CD14-positive monocyte (primary cell): ENCODE measurements around the gene IGF1R. TPM values are rescaled to one million over a fixed set of nuclear protein-coding genes. Genes with fewer than 3 reads are reported as not detected.

Source experiments
- DNase-seq, 3 donors: peaks; one replicate each; pipeline ENCODE4 v3.0.0-alpha.2; 2011 to 2022
- H2AFZ ChIP-seq: 2 replicates; pipeline ENCODE4 v1.6.0; 2012; ENCODE audit warnings: mild to moderate bottlenecking, low read depth, low read length, inconsistent platforms; ENCODE audit not compliant: insufficient read depth, poor library complexity, severe bottlenecking
- H3K27ac ChIP-seq, 2 donors: 1 replicate in 1 of 2; 2 replicates in 1 of 2; pipeline ENCODE4 v1.5.1; 2012 to 2013; ENCODE audit warnings: low read length in 2 of 2, control low read depth in 1 of 2, inconsistent platforms in 1 of 2, low read depth in 1 of 2, mild to moderate bottlenecking in 1 of 2
- H3K27me3 ChIP-seq, 2 donors: one replicate each; pipeline versions ENCODE4 v1.6.0 to v1.6.1; 2011 to 2013; ENCODE audit warnings: low read length in 2 of 2; ENCODE audit not compliant: control insufficient read depth in 2 of 2, insufficient read depth in 2 of 2
- H3K36me3 ChIP-seq, 2 donors: replicated peaks in 1 of 2; 1 replicate in 1 of 2; 2 replicates in 1 of 2; pipeline versions ENCODE4 v1.5.1 to v1.6.1; 2012 to 2013; ENCODE audit warnings: low read length in 2 of 2, control low read depth in 1 of 2, inconsistent platforms in 1 of 2, mild to moderate bottlenecking in 1 of 2; ENCODE audit not compliant: insufficient read depth in 2 of 2, control insufficient read depth in 1 of 2
- H3K4me1 ChIP-seq, 2 donors: 1 replicate in 1 of 2; 2 replicates in 1 of 2; pipeline versions ENCODE4 v1.5.1 to v1.6.1; 2012 to 2013; ENCODE audit warnings: low read length in 2 of 2, control low read depth in 1 of 2, inconsistent platforms in 1 of 2, mild to moderate bottlenecking in 1 of 2, moderate library complexity in 1 of 2; ENCODE audit not compliant: insufficient read depth in 2 of 2, control insufficient read depth in 1 of 2
- H3K4me2 ChIP-seq: replicated peaks from 2 replicates; pipeline ENCODE3; 2012; ENCODE audit warnings: low read length, moderate library complexity, mild to moderate bottlenecking; ENCODE audit not compliant: poor library complexity, severe bottlenecking; ENCODE audit errors: extremely low read depth
- H3K4me3 ChIP-seq, 3 experiments: fragments of 200-600 bp in 1 of 3; sonication (generic) in 1 of 3; replicated peaks in 1 of 3; 1 replicate in 2 of 3; 2 replicates in 1 of 3; pipeline ENCODE4 v1.5.1; 2011 to 2013; ENCODE audit warnings: low read length in 3 of 3, mild to moderate bottlenecking in 3 of 3, control low read depth in 2 of 3, low read depth in 2 of 3, inconsistent platforms in 1 of 3, moderate library complexity in 1 of 3
- H3K79me2 ChIP-seq: 2 replicates; pipeline ENCODE4 v1.6.0; 2012; ENCODE audit warnings: mild to moderate bottlenecking, control low read depth, inconsistent platforms, low read length, moderate library complexity; ENCODE audit not compliant: insufficient read depth
- H3K9ac ChIP-seq: 2 replicates; pipeline ENCODE4 v1.6.0; 2017; ENCODE audit warnings: low read length, mild to moderate bottlenecking; ENCODE audit not compliant: insufficient read depth, poor library complexity, severe bottlenecking
- H3K9me3 ChIP-seq, 2 donors: replicated peaks in 1 of 2; 1 replicate in 1 of 2; 2 replicates in 1 of 2; pipeline versions ENCODE4 v1.5.1 to v1.6.1; 2012 to 2013; ENCODE audit warnings: low read length in 2 of 2, control low read depth in 1 of 2; ENCODE audit not compliant: control insufficient read depth in 1 of 2, insufficient read depth in 1 of 2
- H4K20me1 ChIP-seq: 2 replicates; pipeline ENCODE4 v1.6.0; 2012; ENCODE audit warnings: mild to moderate bottlenecking, low read length, control low read depth, moderate library complexity; ENCODE audit not compliant: insufficient read depth
- H3K27ac Mint-ChIP-seq, 7 donors: one replicate each; pipeline ENCODE4 v1.8.0; 2020; ENCODE audit warnings: mild to moderate bottlenecking in 7 of 7, mixed read lengths in 7 of 7, moderate library complexity in 6 of 7, inconsistent platforms in 2 of 7
- H3K27me3 Mint-ChIP-seq, 3 donors: one replicate each; pipeline ENCODE4 v1.8.0; 2021 to 2022; ENCODE audit warnings: low read depth in 3 of 3, mild to moderate bottlenecking in 3 of 3, mixed read lengths in 3 of 3, moderate library complexity in 3 of 3, inconsistent platforms in 1 of 3
- H3K36me3 Mint-ChIP-seq, 2 donors: one replicate each; pipeline ENCODE4 v1.8.0; 2020; ENCODE audit warnings: mixed read lengths in 2 of 2, inconsistent platforms in 1 of 2, mild to moderate bottlenecking in 1 of 2
- H3K4me1 Mint-ChIP-seq: one replicate; pipeline ENCODE4 v1.8.0; 2020; ENCODE audit warnings: mild to moderate bottlenecking, mixed read lengths
- H3K4me3 Mint-ChIP-seq, 2 donors: one replicate each; pipeline ENCODE4 v1.8.0; 2020; ENCODE audit warnings: mild to moderate bottlenecking in 2 of 2, mixed read lengths in 2 of 2, moderate library complexity in 1 of 2
- H3K9me3 Mint-ChIP-seq, 7 donors: one replicate each; pipeline ENCODE4 v1.8.0; 2020 to 2022; ENCODE audit warnings: mixed read lengths in 7 of 7, mild to moderate bottlenecking in 6 of 7, moderate library complexity in 6 of 7, inconsistent platforms in 2 of 7
- WGBS: methylation state at CpG from one replicate; pipeline ENCODE4 v1.1.5; 2013; ENCODE audit warnings: missing lambda C conversion rate; ENCODE audit not compliant: insufficient coverage; 5-methylcytosine and 5-hydroxymethylcytosine counted together
- intact Hi-C, 2 donors: fragments of 100-400 bp; cut with micrococcal nuclease; formaldehyde crosslinking; loops; one replicate each; pipeline versions ENCODE4 v1.15.0 to v1.15.1; 2023
- polyA plus RNA-seq, 3 donors: library from polyadenylated mRNA; depleted of rRNA in 1 of 3; unstranded in 2 of 3; stranded (reverse) in 1 of 3; fragments of 300-500 nt in 2 of 3; fragments of >200 nt in 1 of 3; fragmentation: Illumina TruSeq in 2 of 3; gene quantifications; 1 replicate in 2 of 3; 2 replicates in 1 of 3; pipeline ENCODE4 v1.2.3, GENCODE V29; 2012 to 2021
- TF ChIP-seq, protein P1 (sequence below): fragments of 200-600 bp; IDR thresholded peaks from one replicate; pipeline ENCODE4 v1.8.0; 2022; ENCODE audit warnings: antibody characterized with exemption, mild to moderate bottlenecking

IGF1R gene
- polyA plus RNA-seq, 3 donors: 0.35 to 4.9 (median 0.67) TPM

DNA sequence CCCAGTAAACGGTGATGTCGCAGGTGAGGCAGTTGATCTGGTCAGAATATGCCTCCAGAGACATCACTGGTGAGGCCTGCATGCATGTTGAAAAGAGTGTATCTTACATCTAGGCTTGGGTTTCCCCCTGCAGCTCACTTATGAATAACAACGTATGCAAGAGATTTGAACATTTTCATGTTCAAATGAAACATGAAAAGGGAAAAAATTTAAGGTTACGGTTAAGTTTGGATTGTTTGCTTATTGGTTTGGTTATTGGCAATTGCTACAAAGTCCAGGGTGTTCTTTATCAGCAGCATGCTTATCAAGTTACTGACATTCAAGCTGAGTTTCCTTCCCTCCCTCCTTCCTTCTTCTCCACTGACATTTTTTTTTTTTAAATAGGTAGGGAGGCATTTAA lies 123.2 kb downstream of the IGF1R start:
- H3K27ac Mint-ChIP-seq: no peak overlapping the region
- no peaks in the 10 kb centered on the region for H3K36me3 Mint-ChIP-seq
- H3K4me3 ChIP-seq: no peak overlapping the region
- H3K36me3 ChIP-seq: no peaks in the 10 kb centered on the region
- no peak overlapping the region for H3K4me2 ChIP-seq
- no peak overlapping the region for H2AFZ ChIP-seq
- intact Hi-C loops: no loop called here
- DNase-seq: no peak
- no peak overlapping the region for H3K4me3 Mint-ChIP-seq
- H3K9ac ChIP-seq: no peak overlapping the region
- H3K4me1 Mint-ChIP-seq: peaks cover 12% of the 10 kb centered on the region
- H3K27me3 ChIP-seq: no peaks in the 10 kb centered on the region
- H3K4me1 ChIP-seq: peaks cover 3 to 5% of the 10 kb centered on the region in 2 donors
- H3K27ac ChIP-seq: no peak overlapping the region
- WGBS: 75% methylated on average over 2 of the region's 4 CpGs
- H3K9me3 ChIP-seq: no peaks in the 10 kb centered on the region
- peaks cover 63% of the 10 kb centered on the region for H4K20me1 ChIP-seq
- TF ChIP-seq, protein P1, sequence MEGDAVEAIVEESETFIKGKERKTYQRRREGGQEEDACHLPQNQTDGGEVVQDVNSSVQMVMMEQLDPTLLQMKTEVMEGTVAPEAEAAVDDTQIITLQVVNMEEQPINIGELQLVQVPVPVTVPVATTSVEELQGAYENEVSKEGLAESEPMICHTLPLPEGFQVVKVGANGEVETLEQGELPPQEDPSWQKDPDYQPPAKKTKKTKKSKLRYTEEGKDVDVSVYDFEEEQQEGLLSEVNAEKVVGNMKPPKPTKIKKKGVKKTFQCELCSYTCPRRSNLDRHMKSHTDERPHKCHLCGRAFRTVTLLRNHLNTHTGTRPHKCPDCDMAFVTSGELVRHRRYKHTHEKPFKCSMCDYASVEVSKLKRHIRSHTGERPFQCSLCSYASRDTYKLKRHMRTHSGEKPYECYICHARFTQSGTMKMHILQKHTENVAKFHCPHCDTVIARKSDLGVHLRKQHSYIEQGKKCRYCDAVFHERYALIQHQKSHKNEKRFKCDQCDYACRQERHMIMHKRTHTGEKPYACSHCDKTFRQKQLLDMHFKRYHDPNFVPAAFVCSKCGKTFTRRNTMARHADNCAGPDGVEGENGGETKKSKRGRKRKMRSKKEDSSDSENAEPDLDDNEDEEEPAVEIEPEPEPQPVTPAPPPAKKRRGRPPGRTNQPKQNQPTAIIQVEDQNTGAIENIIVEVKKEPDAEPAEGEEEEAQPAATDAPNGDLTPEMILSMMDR: no peak
- H3K27me3 Mint-ChIP-seq: peaks cover 0 to 1% (median under 1%) of the 10 kb centered on the region in 3 donors
- peaks cover 40% of the 10 kb centered on the region for H3K79me2 ChIP-seq
- H3K9me3 Mint-ChIP-seq: no peaks in the 10 kb centered on the region

DNA sequence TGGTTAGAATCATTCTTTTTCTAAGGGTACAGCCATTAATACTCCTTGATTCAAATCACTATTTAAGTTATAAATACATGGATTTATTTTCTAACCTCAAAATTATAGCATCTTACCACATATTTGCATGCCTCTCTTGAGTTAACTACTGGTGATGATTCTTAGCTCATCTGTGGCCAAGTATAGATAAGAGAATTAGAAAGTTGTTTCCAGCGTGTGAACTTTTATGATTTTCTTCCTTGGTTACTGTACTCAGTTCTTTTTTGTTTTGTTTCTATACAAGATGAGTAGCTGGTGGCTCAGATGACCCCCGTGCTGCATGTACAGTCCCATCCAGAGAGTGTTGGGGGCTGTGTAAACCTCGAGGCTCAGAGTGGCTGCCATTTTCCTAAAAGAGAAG lies 124.6 kb downstream of the IGF1R start:
- Histone ChIP-seq H2AFZ (no peak overlapping the region), H3K9me3 (no peaks in the 10 kb centered on the region), H3K27me3 (no peaks in the 10 kb centered on the region), H3K4me1 (peaks cover 3 to 5% of the 10 kb centered on the region in 2 donors), H3K36me3 (no peaks in the 10 kb centered on the region), H3K9ac (no peak overlapping the region), H3K4me2 (no peak overlapping the region), H3K4me3 (no peak overlapping the region), H4K20me1 (peaks cover 72% of the 10 kb centered on the region), H3K27ac (no peak overlapping the region), H3K79me2 (peaks cover 35% of the 10 kb centered on the region)
- H3K36me3 Mint-ChIP-seq: peaks cover 0 to 6% of the 10 kb centered on the region in 2 donors
- no peak for DNase-seq
- H3K27me3 Mint-ChIP-seq: peaks cover 0 to 3% (median 1%) of the 10 kb centered on the region in 3 donors
- no peak overlapping the region for H3K4me3 Mint-ChIP-seq
- TF ChIP-seq, protein P1: no peak
- 100% methylated on average over 2 of the region's 3 CpGs for WGBS
- H3K27ac Mint-ChIP-seq: no peak overlapping the region
- intact Hi-C loops: no loop called here
- H3K9me3 Mint-ChIP-seq: no peaks in the 10 kb centered on the region
- H3K4me1 Mint-ChIP-seq: peaks cover 18% of the 10 kb centered on the region
